SK-N-SH treated with all-trans-retinoic acid at 6 μM for 48 hours (cell line): ENCODE measurements around the gene MAP3K1.

Source experiments
- RARB ChIP-seq: fragments of 250-450 bp; sonication (Bioruptor Pico); IDR thresholded peaks from 2 replicates; pipeline ENCODE4 v1.8.0; 2021; ENCODE audit warnings: mild to moderate bottlenecking, moderate library complexity
- TOX ChIP-seq: fragments of 250-450 bp; sonication (Bioruptor Pico); IDR thresholded peaks from 2 replicates; pipeline ENCODE4 v1.8.0; 2021; ENCODE audit warnings: mild to moderate bottlenecking, moderate library complexity, borderline replicate concordance
- ZNF565 ChIP-seq: fragments of 450-650 bp; formaldehyde crosslinking; conservative IDR thresholded peaks from 2 replicates; pipeline ENCODE4 v1.5.0; 2020; ENCODE audit warnings: low read depth, mild to moderate bottlenecking, moderate library complexity

DNA sequence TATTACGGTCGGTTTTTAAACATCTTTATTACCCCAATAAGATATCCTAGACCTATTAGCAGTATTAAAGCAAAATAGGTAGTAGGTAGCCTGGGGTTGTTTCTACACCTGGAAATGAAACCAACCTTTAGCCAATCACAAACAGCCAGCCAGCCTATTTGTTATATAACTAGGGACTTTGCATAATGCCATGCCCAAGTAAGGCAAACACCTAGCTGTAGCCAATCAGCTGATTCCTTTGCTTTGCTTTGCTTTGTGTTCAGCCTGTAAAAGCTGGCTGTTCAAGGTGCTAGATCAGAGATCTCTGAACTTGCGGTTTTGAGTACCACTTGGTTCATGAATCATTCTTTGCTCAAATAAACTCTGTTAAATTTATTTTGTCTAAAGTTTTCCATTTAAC lies 47.6 kb downstream of the MAP3K1 start:
- no peak for TF ChIP-seq TOX (CRISPR knock-in tag)
- TF ChIP-seq RARB (CRISPR knock-in tag), result no peak
- no peak for TF ChIP-seq ZNF565 (CRISPR knock-in tag)
